K562 (cell line): Measurements from ENCODE around the gene ATP2A1. TPM values are rescaled to one million over a fixed set of nuclear protein-coding genes. Genes with fewer than 3 reads are reported as not detected.

Experiments
- ATAC-seq: fragments of 200-7000 bp; cut with Tn5 transposase; 3 replicates; pipeline ENCODE4 v1.9.1; 2020; ENCODE audit warnings: moderate library complexity
- BruUV-seq: library from RNA; stranded (reverse); fragments of 400-500 nt; replicated peaks from 2 replicates; lab custom pipeline; 2021; lab: Mats Ljungman, UMichigan
- CTCF ChIA-PET: fragments of 300-600 bp; formaldehyde crosslinking; extraction: SDS; loops from one replicate; lab custom pipeline; 2021; ENCODE audit warnings: low intra/inter-chr PET ratio; lab: Yijun Ruan, JAX
- POLR2A ChIA-PET: fragments of 300-600, 350-650 bp; sonication (Branson Sonifier 250); formaldehyde crosslinking; extraction: SDS; loops from one replicate; lab custom pipeline; 2021; ENCODE audit warnings: antibody characterized with exemption, inconsistent platforms; lab: Yijun Ruan, JAX
- DNase-seq, 4 experiments: peaks; one replicate each; pipeline versions ENCODE4 v3.0.0 to v3.0.0-alpha.2; 2011 to 2018; ENCODE audit warnings: low spot score in 3 of 4, mixed read lengths in 3 of 4; ENCODE audit errors: extremely low read depth in 1 of 4
- FAIRE-seq: peaks from 2 replicates; lab custom pipeline; 2011; peaks lifted over from hg19 to GRCh38; lab: Jason Lieb, UNC
- H2AFZ ChIP-seq: 2 replicates; pipeline ENCODE4 v1.6.0; 2011; ENCODE audit warnings: low read depth, low read length, control low read depth, inconsistent platforms
- H3K27ac ChIP-seq: fragments of 200-600 bp; 3 replicates; pipeline ENCODE4 v1.8.0; 2011; ENCODE audit warnings: low read depth, mild to moderate bottlenecking, control low read depth, inconsistent platforms, low read length, moderate library complexity, mixed read lengths; ENCODE audit errors: extremely low read depth
- H3K27me3 ChIP-seq, 2 experiments: fragments of 300-600 bp in 1 of 2; 2 replicates in 1 of 2; 3 replicates in 1 of 2; pipeline versions ENCODE4 v1.6.0 to v1.8.0; 2011; ENCODE audit warnings: inconsistent platforms in 2 of 2, low read length in 2 of 2, mild to moderate bottlenecking in 1 of 2, mixed read lengths in 1 of 2, moderate library complexity in 1 of 2; ENCODE audit not compliant: control insufficient read depth in 2 of 2, insufficient read depth in 2 of 2
- H3K36me3 ChIP-seq: fragments of 300-600 bp; 3 replicates; pipeline ENCODE4 v1.8.0; 2011; ENCODE audit warnings: mild to moderate bottlenecking, low read length, inconsistent platforms; ENCODE audit not compliant: control insufficient read depth, insufficient read depth
- H3K4me1 ChIP-seq, 2 experiments: fragments of 200-600 bp in 1 of 2; replicated peaks in 1 of 2; 2 replicates in 1 of 2; 3 replicates in 1 of 2; pipeline versions ENCODE4 v1.5.1 to v1.8.0; 2011; ENCODE audit warnings: inconsistent platforms in 2 of 2, low read length in 2 of 2, mild to moderate bottlenecking in 1 of 2, mixed read lengths in 1 of 2, moderate library complexity in 1 of 2; ENCODE audit not compliant: control insufficient read depth in 2 of 2, insufficient read depth in 2 of 2
- H3K4me2 ChIP-seq: 2 replicates; pipeline ENCODE4 v1.6.1; 2011; ENCODE audit warnings: low read length, control low read depth, inconsistent platforms, mixed read lengths; ENCODE audit not compliant: insufficient read depth
- H3K4me3 ChIP-seq: fragments of 200-600 bp; sonication (generic), shearing (Covaris generic); 2 replicates; pipeline ENCODE4 v1.5.1; 2016; ENCODE audit warnings: control low read depth, inconsistent platforms
- H3K79me2 ChIP-seq: fragments of 200-600 bp; 3 replicates; pipeline ENCODE4 v1.8.0; 2011; ENCODE audit warnings: low read length, inconsistent platforms; ENCODE audit not compliant: control insufficient read depth, insufficient read depth
- H3K9ac ChIP-seq, 2 experiments: 2 replicates each; pipeline versions ENCODE4 v1.6.0 to v1.6.1; 2011; ENCODE audit warnings: low read depth in 2 of 2, low read length in 2 of 2, control low read depth in 1 of 2, inconsistent platforms in 1 of 2, mild to moderate bottlenecking in 1 of 2, mixed read lengths in 1 of 2; ENCODE audit not compliant: insufficient read depth in 1 of 2
- H3K9me1 ChIP-seq: one replicate; pipeline ENCODE4 v1.6.0; 2011; ENCODE audit warnings: inconsistent platforms, mild to moderate bottlenecking, low read length, moderate library complexity; ENCODE audit not compliant: control insufficient read depth, insufficient read depth
- H3K9me3 ChIP-seq: replicated peaks from 2 replicates; pipeline ENCODE4 v1.5.1; 2011; ENCODE audit warnings: low read depth, low read length, inconsistent platforms; ENCODE audit not compliant: control insufficient read depth, insufficient read depth
- H4K20me1 ChIP-seq: replicated peaks from 2 replicates; pipeline ENCODE4 v1.6.1; 2011; ENCODE audit warnings: low read length, inconsistent platforms, mixed read lengths; ENCODE audit not compliant: control insufficient read depth, insufficient read depth
- DNMT1 ChIP-seq: fragments of 450-650 bp; IDR thresholded peaks from 2 replicates; pipeline ENCODE4 v1.6.1; 2016; ENCODE audit warnings: antibody characterized with exemption, mild to moderate bottlenecking
- EHMT2 ChIP-seq: fragments of 450-650 bp; IDR thresholded peaks from 2 replicates; pipeline ENCODE4 v1.6.1; 2018; ENCODE audit warnings: antibody characterized with exemption
- EZH2 ChIP-seq: IDR thresholded peaks from 2 replicates; pipeline ENCODE4 v1.6.1; 2012; ENCODE audit warnings: low read depth, mild to moderate bottlenecking, inconsistent platforms, low read length, borderline replicate concordance
- FOXA1 ChIP-seq: fragments of 450-650 bp; IDR thresholded peaks from 2 replicates; pipeline ENCODE4 v1.6.1; 2016; ENCODE audit warnings: mild to moderate bottlenecking, borderline replicate concordance
- HBP1 ChIP-seq: fragments of 450-650 bp; formaldehyde crosslinking; IDR thresholded peaks from 2 replicates; pipeline ENCODE4 v1.4.0; 2022; ENCODE audit warnings: missing genetic modification characterization
- HCFC1 ChIP-seq: IDR thresholded peaks from 2 replicates; pipeline ENCODE4 v1.6.1; 2012; ENCODE audit warnings: low read depth, low read length, improper control_type of control experiment
- JUND ChIP-seq, 2 experiments: IDR thresholded peaks; 2 replicates in 1 of 2; 3 replicates in 1 of 2; pipeline ENCODE4 v1.6.1; 2011; ENCODE audit warnings: borderline replicate concordance in 2 of 2, low read depth in 2 of 2, low read length in 2 of 2, improper control_type of control experiment in 1 of 2, missing biosample characterization in 1 of 2, missing genetic modification characterization in 1 of 2, missing genetic modification reagents in 1 of 2
- PHF21A ChIP-seq: fragments of 450-650 bp; IDR thresholded peaks from 2 replicates; pipeline ENCODE4 v1.6.1; 2017; ENCODE audit warnings: low read depth, borderline replicate concordance
- PRDM10 ChIP-seq: fragments of 450-650 bp; IDR thresholded peaks from 2 replicates; pipeline ENCODE4 v1.6.1; 2018; ENCODE audit not compliant: partially characterized antibody
- PYGO2 ChIP-seq: fragments of 450-650 bp; IDR thresholded peaks from 2 replicates; pipeline ENCODE4 v1.6.1; 2016; ENCODE audit warnings: mild to moderate bottlenecking, missing genetic modification characterization, moderate library complexity, missing compliant biosample characterization
- SMAD3 ChIP-seq: fragments of 450-650 bp; formaldehyde crosslinking; conservative IDR thresholded peaks from 2 replicates; pipeline ENCODE4 v1.4.0; 2020; ENCODE audit warnings: mild to moderate bottlenecking
- TBL1XR1 ChIP-seq, 2 experiments: IDR thresholded peaks; 2 replicates each; pipeline ENCODE4 v1.6.1; 2012; ENCODE audit warnings: improper control_type of control experiment in 2 of 2, low read length in 2 of 2, mild to moderate bottlenecking in 1 of 2
- ZBTB12 ChIP-seq: fragments of 250-450 bp; sonication (Bioruptor Pico); IDR thresholded peaks from 2 replicates; pipeline ENCODE4 v1.4.0; 2020
- ZKSCAN1 ChIP-seq: fragments of 150-350 bp; IDR thresholded peaks from 2 replicates; pipeline ENCODE4 v1.6.1; 2016; ENCODE audit warnings: low read depth, low read length
- ZNF143 ChIP-seq: sonication (generic); formaldehyde crosslinking; IDR thresholded peaks from 2 replicates; pipeline ENCODE4 v1.9.0; 2022; ENCODE audit warnings: mild to moderate bottlenecking, missing genetic modification reagents
- ZNF511 ChIP-seq: sonication (generic); formaldehyde crosslinking; IDR thresholded peaks from 2 replicates; pipeline ENCODE4 v1.8.0; 2022; ENCODE audit warnings: mild to moderate bottlenecking, missing genetic modification reagents
- WGBS: fragments of 100-300 bp; shearing (Covaris generic); methylation state at CpG from one replicate; pipeline ENCODE4 v1.1.6; 2016; ENCODE audit warnings: low coverage, mixed read lengths; ENCODE audit not compliant: insufficient coverage; ENCODE audit errors: missing lambda C conversion rate; 5-methylcytosine and 5-hydroxymethylcytosine counted together
- in situ Hi-C: fragments of 300-500 bp; cut with MboI; formaldehyde crosslinking; loops from 4 replicates; pipeline ENCODE4 v1.15.0; 2018; ENCODE audit warnings: inconsistent platforms, mixed read lengths
- intact Hi-C: fragments of 100-400 bp; cut with micrococcal nuclease; formaldehyde crosslinking; loops from 2 replicates; pipeline ENCODE4 v1.14.2; 2022
- polyA plus RNA-seq, 8 experiments: library from polyadenylated mRNA; depleted of rRNA in 4 of 8; stranded (reverse) in 5 of 8; unstranded in 3 of 8; fragments of >200 nt; fragmentation: Nextera tagmentation in 2 of 8; fragmentation: Illumina TruSeq in 1 of 8; extraction: Ambion mirVana in 2 of 8; extraction: Trizol in 1 of 8; gene quantifications; 2 replicates each; pipeline versions ENCODE4 v1.2.1 to v1.2.3, GENCODE V29; 2011 to 2014; ENCODE audit warnings: inconsistent platforms in 1 of 8, missing spikeins in 1 of 8
- total RNA-seq, 7 experiments: library from RNA; depleted of rRNA in 6 of 7; stranded (reverse); fragments of >200 nt in 6 of 7; fragmentation: Illumina TruSeq in 2 of 7; extraction: Trizol in 2 of 7; gene quantifications; 2 replicates each; pipeline versions ENCODE4 v1.2.1 to v1.2.3, GENCODE V29; 2011 to 2021; ENCODE audit warnings: low replicate concordance in 1 of 7

The ATP2A1 gene
- total and polyA plus RNA-seq, 9 of the 15 experiments (the other 6 are each of a cell fraction or from before 2014, with no cell fraction given): 0.25 to 2.6 (median 0.65) TPM

GRCh38 chr16:28935346-28935745 lies 57.1 kb downstream of the ATP2A1 start:
- POLR2A ChIA-PET: interaction anchor here (0.6 kb wide), 2 partner anchors 72 to 616 kb away, joined by 3 read pairs; partner anchors contain the start of gene SH2B1
- no peaks in the 10 kb centered on the region for H3K36me3 ChIP-seq
- ATAC-seq: no peak
- CTCF ChIA-PET: no interaction called here
- 58% methylated on average over 4 of the region's 4 CpGs for WGBS
- no peaks in the 10 kb centered on the region for H3K9me1 ChIP-seq
- H4K20me1 ChIP-seq: no peaks in the 10 kb centered on the region
- BruUV-seq: no TSS peak
- in situ Hi-C loops: loop anchor here (25.0 kb wide), 1 partner anchor 498 kb away; no protein-coding TSS in a partner anchor
- H3K4me3 ChIP-seq: peak overlapping the region; percentile 48
- intact Hi-C loops: loop anchor here (5.0 kb wide), 1 partner anchor 53 kb away; no protein-coding TSS in a partner anchor
- peak overlapping the region; percentile 98 for H3K4me2 ChIP-seq
- H3K27me3 ChIP-seq: no peaks in the 10 kb centered on the region
- H2AFZ ChIP-seq: no peak overlapping the region; the same call in 1 of the 2 replicates
- peak; percentile 72 for FAIRE-seq
- peak overlapping the region; percentile 68 to 70; a peak in 3 of 4 replicates for H3K9ac ChIP-seq
- H3K9me3 ChIP-seq: no peaks in the 10 kb centered on the region
- H3K4me1 ChIP-seq: peaks cover 8 to 48% of the 10 kb centered on the region in 2 experiments; a peak in 4 of 5 replicates
- DNase-seq: peak in 2 of 4 experiments; percentile 42 to 51
- H3K27ac ChIP-seq: no peak overlapping the region
- peaks cover 9% of the 10 kb centered on the region for H3K79me2 ChIP-seq
- TF ChIP-seq PHF21A (no peak), FOXA1 (no peak), HCFC1 (no peak), ZNF143 (CRISPR knock-in tag) (no peak), DNMT1 (no peak), SMAD3 (CRISPR knock-in tag) (no peak), TBL1XR1 (IDR thresholded peaks at IDR 0.05; ENCODE audit: low read length in 2 of 2) (no peak), PYGO2 (tag) (no peak), HBP1 (CRISPR knock-in tag) (no peak), PRDM10 (peak; percentile 38), ZBTB12 (CRISPR knock-in tag) (no peak), EHMT2 (0 out of 2 replicates have a peak, but pooled peaks have one; percentile 44), JUND (IDR thresholded peaks at IDR 0.05; ENCODE audit: borderline replicate concordance, low read depth, low read length) (peak; percentile 78), JUND (tag; IDR thresholded peaks at IDR 0.05; ENCODE audit: borderline replicate concordance, low read depth, low read length) (peak; percentile 43; the same call in 1 of the 3 replicates), EZH2 (no peak), ZKSCAN1 (no peak), ZNF511 (CRISPR knock-in tag) (no peak)
